K562 (cell line): ENCODE measurements around the gene LSM14B. TPM values are rescaled to one million over a fixed set of nuclear protein-coding genes. Genes with fewer than 3 reads are reported as not detected.

Experiments used
- BACH1 ChIP-seq: fragments of 200-800 bp; sonication (Bioruptor generic); IDR thresholded peaks from 2 replicates; pipeline ENCODE4 v1.6.1; 2016; ENCODE audit warnings: missing genetic modification characterization, missing compliant biosample characterization
- BCOR ChIP-seq: fragments of 450-650 bp; IDR thresholded peaks from 2 replicates; pipeline ENCODE4 v1.6.1; 2016
- ERF ChIP-seq: fragments of 450-650 bp; formaldehyde crosslinking; IDR thresholded peaks from 2 replicates; pipeline ENCODE4 v1.4.0; 2020; ENCODE audit warnings: mild to moderate bottlenecking, mixed read lengths
- FOXO4 ChIP-seq: fragments of 450-650 bp; formaldehyde crosslinking; IDR thresholded peaks from 2 replicates; pipeline ENCODE4 v1.4.0; 2020; ENCODE audit warnings: mild to moderate bottlenecking, moderate library complexity
- HCFC1 ChIP-seq: IDR thresholded peaks from 2 replicates; pipeline ENCODE4 v1.6.1; 2012; ENCODE audit warnings: low read depth, low read length, improper control_type of control experiment
- HDAC8 ChIP-seq: fragments of 450-650 bp; IDR thresholded peaks from 2 replicates; pipeline ENCODE4 v1.6.1; 2016; ENCODE audit warnings: mild to moderate bottlenecking, missing genetic modification characterization, moderate library complexity, missing compliant biosample characterization
- HLTF ChIP-seq: fragments of 450-650 bp; IDR thresholded peaks from 2 replicates; pipeline ENCODE4 v1.6.1; 2016
- KDM5B ChIP-seq: fragments of 200-600 bp; sonication (generic); IDR thresholded peaks from 2 replicates; pipeline ENCODE4 v1.6.1; 2012; ENCODE audit warnings: low read depth, mild to moderate bottlenecking, moderate library complexity, low read length, control low read depth, inconsistent platforms; ENCODE audit not compliant: insufficient replicate concordance
- NONO ChIP-seq, 2 experiments: fragments of 200-400 bp in 1 of 2; fragments of 450-650 bp in 1 of 2; formaldehyde crosslinking in 1 of 2; IDR thresholded peaks; 2 replicates each; pipeline ENCODE4 v1.6.1; 2017; ENCODE audit warnings: low read depth in 2 of 2, mild to moderate bottlenecking in 2 of 2, moderate library complexity in 2 of 2, low read length in 1 of 2
- NR1H2 ChIP-seq: sonication (generic); formaldehyde crosslinking; IDR thresholded peaks from 2 replicates; pipeline ENCODE4 v1.4.0; 2020; ENCODE audit warnings: mild to moderate bottlenecking, missing genetic modification reagents
- RBFOX2 ChIP-seq: fragments of 200-400 bp; formaldehyde crosslinking; IDR thresholded peaks from 2 replicates; pipeline ENCODE4 v1.6.1; 2017; ENCODE audit warnings: low read depth, mild to moderate bottlenecking, low read length, moderate library complexity
- RBM17 ChIP-seq: fragments of 200-400 bp; formaldehyde crosslinking; IDR thresholded peaks from 2 replicates; pipeline ENCODE4 v1.6.1; 2017; ENCODE audit warnings: low read depth, mild to moderate bottlenecking, low read length, borderline replicate concordance
- RUNX1 ChIP-seq: sonication (generic); IDR thresholded peaks from 2 replicates; pipeline ENCODE4 v1.6.1; 2016; ENCODE audit warnings: antibody characterized with exemption, low read depth
- SIN3A ChIP-seq, 2 experiments: fragments of 150-350 bp in 1 of 2; IDR thresholded peaks; 2 replicates each; pipeline ENCODE4 v1.6.1; 2011 to 2016; ENCODE audit warnings: borderline replicate concordance in 2 of 2, low read depth in 2 of 2, low read length in 2 of 2, mild to moderate bottlenecking in 2 of 2, moderate library complexity in 2 of 2; ENCODE audit not compliant: control insufficient read depth in 1 of 2
- SLC30A9 ChIP-seq: fragments of 250-450 bp; sonication (Bioruptor Pico); IDR thresholded peaks from 2 replicates; pipeline ENCODE4 v1.8.0; 2022; ENCODE audit warnings: mild to moderate bottlenecking, moderate library complexity
- SRSF1 ChIP-seq: fragments of 200-400 bp; formaldehyde crosslinking; IDR thresholded peaks from 2 replicates; pipeline ENCODE4 v1.6.1; 2017; ENCODE audit warnings: mild to moderate bottlenecking, low read depth, low read length, moderate library complexity
- USF1 ChIP-seq: sonication (generic); formaldehyde crosslinking; IDR thresholded peaks from 2 replicates; pipeline ENCODE4 v1.9.0; 2022; ENCODE audit warnings: mild to moderate bottlenecking, missing genetic modification reagents
- USF2 ChIP-seq: sonication (generic); formaldehyde crosslinking; IDR thresholded peaks from 2 replicates; pipeline ENCODE4 v1.5.0; 2020; ENCODE audit warnings: missing genetic modification reagents
- ZFP36 ChIP-seq: fragments of 150-350 bp; IDR thresholded peaks from 2 replicates; pipeline ENCODE4 v1.6.1; 2018; ENCODE audit warnings: low read length, low read depth; ENCODE audit not compliant: partially characterized antibody
- ZNF165 ChIP-seq: fragments of 250-450 bp; sonication (Bioruptor Pico); IDR thresholded peaks from 2 replicates; pipeline ENCODE4 v1.4.0; 2020; ENCODE audit warnings: borderline replicate concordance
- ZNF184 ChIP-seq: sonication (generic); formaldehyde crosslinking; IDR thresholded peaks from 2 replicates; pipeline ENCODE4 v1.5.0; 2020; ENCODE audit warnings: missing genetic modification reagents
- ZNF232 ChIP-seq: sonication (generic); formaldehyde crosslinking; IDR thresholded peaks from 2 replicates; pipeline ENCODE4 v1.8.0; 2022; ENCODE audit warnings: mild to moderate bottlenecking, missing genetic modification reagents
- ZNF24 ChIP-seq: fragments of 450-650 bp; IDR thresholded peaks from 2 replicates; pipeline ENCODE4 v1.6.1; 2016
- ZNF280A ChIP-seq: fragments of 450-650 bp; IDR thresholded peaks from 2 replicates; pipeline ENCODE4 v1.6.1; 2018; ENCODE audit warnings: mild to moderate bottlenecking, low read depth; ENCODE audit not compliant: partially characterized antibody
- polyA plus RNA-seq, 8 experiments: library from polyadenylated mRNA; depleted of rRNA in 4 of 8; stranded (reverse) in 5 of 8; unstranded in 3 of 8; fragments of >200 nt; fragmentation: Nextera tagmentation in 2 of 8; fragmentation: Illumina TruSeq in 1 of 8; extraction: Ambion mirVana in 2 of 8; extraction: Trizol in 1 of 8; gene quantifications; 2 replicates each; pipeline versions ENCODE4 v1.2.1 to v1.2.3, GENCODE V29; 2011 to 2014; ENCODE audit warnings: inconsistent platforms in 1 of 8, missing spikeins in 1 of 8
- total RNA-seq, 7 experiments: library from RNA; depleted of rRNA in 6 of 7; stranded (reverse); fragments of >200 nt in 6 of 7; fragmentation: Illumina TruSeq in 2 of 7; extraction: Trizol in 2 of 7; gene quantifications; 2 replicates each; pipeline versions ENCODE4 v1.2.1 to v1.2.3, GENCODE V29; 2011 to 2021; ENCODE audit warnings: low replicate concordance in 1 of 7

Gene LSM14B
- total and polyA plus RNA-seq, 9 of the 15 experiments (the other 6 are each of a cell fraction or from before 2014, with no cell fraction given), result 0.66 to 36.0 (median 20.2) TPM

- TF ChIP-seq RUNX1 (no peak), HLTF (0 out of 2 replicates have a peak, but pooled peaks have one; percentile 58), ZNF232 (CRISPR knock-in tag) (0 out of 2 replicates have a peak, but pooled peaks have one; percentile 41), ZNF184 (CRISPR knock-in tag) (no peak), HDAC8 (tag) (no peak), SRSF1 (peak; percentile 78; the same call in 1 of the 2 replicates), USF2 (CRISPR knock-in tag) (no peak), NR1H2 (CRISPR knock-in tag) (peak; percentile 90; the same call in 1 of the 2 replicates), NONO (IDR thresholded peaks at IDR 0.05; ENCODE audit: low read depth in 2 of 2, low read length in 1 of 2) (peak; percentile 35 to 60; a peak in 3 of 4 replicates), ERF (CRISPR knock-in tag) (0 out of 2 replicates have a peak, but pooled peaks have one; percentile 45), ZNF280A (no peak), HCFC1 (peak; percentile 85), RBFOX2 (peak; percentile 99), ZFP36 (no peak), SLC30A9 (CRISPR knock-in tag) (no peak), SIN3A (IDR thresholded peaks at IDR 0.05; ENCODE audit: borderline replicate concordance in 2 of 2, control insufficient read depth in 1 of 2, low read depth in 2 of 2, low read length in 2 of 2) (peak; percentile 76 to 80; a peak in 2 of 4 replicates), RBM17 (no peak), FOXO4 (CRISPR knock-in tag) (peak; percentile 48; the same call in 1 of the 2 replicates), BACH1 (no peak), ZNF24 (peak; percentile 50; the same call in 1 of the 2 replicates), KDM5B (peak; percentile 92), BCOR (peak; percentile 68), USF1 (no peak), ZNF165 (no peak)
These were observed 60.5 kb downstream of the LSM14B start, which contains the start of gene MTG2 (continued) for GRCh38 chr20:62182469-62183425.
